ENCODE measurements around the gene BRPF1.
A peak's percentile ranks its signal among the peaks of the same experiment; 100 is the strongest.

Gene BRPF1

DNA sequence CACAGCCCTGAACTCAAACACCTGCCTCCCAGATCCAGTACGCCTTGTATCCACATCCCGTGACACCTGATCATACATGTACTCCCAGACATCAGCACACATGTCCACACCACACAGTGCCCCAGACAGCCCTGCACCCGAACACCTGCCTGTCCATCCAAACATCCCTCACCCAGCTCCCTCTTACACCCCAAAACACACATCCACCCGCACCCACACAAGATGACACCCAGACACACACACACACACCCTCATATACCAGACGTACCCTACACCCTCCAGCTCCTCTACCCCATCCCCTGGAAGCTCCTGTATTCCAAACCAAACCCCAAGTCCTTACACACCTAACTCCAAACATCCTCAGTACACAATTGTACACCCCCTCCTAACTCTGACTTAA, 37.5 kb downstream of the BRPF1 start:
- peak overlapping the region; percentile 65 for H3K27ac ChIP-seq
- no peak for TF ChIP-seq CTCF (IDR thresholded peaks at IDR 0.05)
- no peak for TF ChIP-seq ZFX (IDR thresholded peaks at IDR 0.05; ENCODE audit: borderline replicate concordance)

DNA sequence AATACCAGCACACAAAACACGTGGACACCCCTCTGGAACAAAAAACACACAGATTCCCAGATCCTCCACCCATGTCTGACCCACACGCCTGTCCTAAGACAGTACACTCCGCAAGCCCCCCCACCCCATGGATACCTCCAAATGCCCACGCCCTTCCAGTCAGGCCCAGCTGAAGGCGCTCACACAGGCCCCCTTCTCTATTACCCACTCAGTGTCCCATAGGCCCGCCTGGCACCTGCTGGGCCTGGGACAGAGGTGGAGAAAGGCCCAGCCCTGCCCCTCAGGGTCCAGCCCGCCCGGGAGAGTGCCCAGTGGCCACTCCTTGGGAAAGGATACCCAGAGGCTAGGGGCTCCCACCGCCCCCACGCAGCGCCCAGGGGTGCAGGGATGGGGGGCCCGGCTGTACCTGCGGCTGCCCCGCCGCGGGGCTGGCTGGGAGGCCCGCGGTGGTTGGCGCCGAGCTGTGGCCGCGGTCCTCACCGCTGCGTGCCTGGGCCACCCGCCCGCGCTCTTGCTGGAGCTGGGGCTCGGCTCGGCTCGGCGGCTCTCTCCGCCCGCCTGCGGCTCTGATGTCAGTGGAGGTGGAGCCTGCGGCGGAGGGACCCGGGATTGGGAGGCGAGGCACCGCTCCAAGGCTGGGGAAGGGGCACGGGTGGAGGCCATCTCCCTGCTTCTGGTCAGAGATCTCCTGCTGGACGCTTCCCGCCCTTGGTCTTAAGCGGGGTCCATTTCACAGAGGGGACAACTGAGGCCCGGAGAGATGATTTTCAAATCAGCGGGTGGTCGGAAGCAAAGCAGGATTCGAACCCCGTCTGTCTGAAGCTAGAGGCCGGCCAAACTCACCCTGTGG, 38.1 kb downstream of the BRPF1 start, which contains the start of gene CAMK1:
Gene CAMK1 (minus strand): TSS at position 522 of the 850 bp plus-strand sequence. CDS start 2,198 bp downstream, outside the sequence.
- peak within 1 kb of the TSS; percentile 65 for H3K27ac ChIP-seq
- TF ChIP-seq ZFX (IDR thresholded peaks at IDR 0.05; ENCODE audit: borderline replicate concordance) (no peak), CTCF (IDR thresholded peaks at IDR 0.05) (peak; percentile 15; the same call in 1 of the 2 replicates)

DNA sequence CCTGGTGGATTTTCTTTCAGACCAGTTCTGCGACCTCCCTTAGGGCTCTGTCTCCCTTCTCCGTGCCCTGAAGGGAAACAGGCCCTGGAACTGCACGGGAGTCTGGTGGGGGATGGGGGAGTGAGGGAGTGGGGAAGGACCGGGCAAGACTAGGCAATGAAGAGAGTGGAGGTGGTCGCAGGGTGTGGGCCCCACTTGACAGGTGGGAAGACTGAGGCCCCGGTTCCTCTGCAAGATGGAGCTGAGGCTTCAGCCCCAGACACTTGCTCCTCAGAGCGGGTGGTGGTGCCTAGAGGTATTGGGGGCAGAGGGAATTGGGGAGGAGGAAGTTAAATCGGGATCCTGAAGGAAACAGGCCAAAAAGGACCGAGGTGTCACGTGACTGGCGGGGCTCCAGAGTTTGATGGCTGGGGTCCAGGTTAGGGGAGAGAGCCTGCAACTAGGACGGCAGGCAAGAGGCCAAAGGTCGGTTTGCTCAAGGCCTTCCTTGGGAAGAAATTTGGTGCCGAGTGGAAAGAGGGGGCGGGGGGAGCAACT, 38.8 kb downstream of the BRPF1 start:
- peak overlapping the region; percentile 65 for H3K27ac ChIP-seq

GRCh38 chr3:9771007-9771406, 39.5 kb downstream of the BRPF1 start:
- H3K27ac ChIP-seq, result peak overlapping the region; percentile 65

More for the DNA sequence above, 38.8 kb downstream of the BRPF1 start:
- no peak for TF ChIP-seq ZFX (IDR thresholded peaks at IDR 0.05; ENCODE audit: borderline replicate concordance)
- no peak for TF ChIP-seq CTCF (IDR thresholded peaks at IDR 0.05)

- H3K27ac ChIP-seq, result no peak overlapping the region
- TF ChIP-seq ZFX (IDR thresholded peaks at IDR 0.05; ENCODE audit: borderline replicate concordance) (no peak), CTCF (IDR thresholded peaks at IDR 0.05) (no peak)
Observed at GRCh38 chr3:9776896-9777693, 45.6 kb downstream of the BRPF1 start.

DNA sequence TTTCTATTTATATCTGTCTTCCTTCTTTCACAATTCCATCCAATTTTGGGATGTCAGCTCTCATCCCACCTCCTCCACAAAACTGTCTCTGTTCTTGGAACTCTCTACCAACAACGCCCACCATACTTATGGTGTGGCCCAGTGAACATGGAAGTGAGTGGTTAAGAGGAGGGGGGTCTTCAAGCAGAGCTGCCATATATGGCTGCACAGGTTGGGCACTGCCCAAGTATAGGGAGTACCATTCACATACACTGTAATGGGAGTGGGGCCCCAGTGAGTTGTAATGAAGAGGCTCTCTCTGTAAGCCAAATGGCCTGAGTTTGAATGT, 46.1 kb downstream of the BRPF1 start:
- TF ChIP-seq ZFX (IDR thresholded peaks at IDR 0.05; ENCODE audit: borderline replicate concordance) (no peak), CTCF (IDR thresholded peaks at IDR 0.05) (no peak)

DNA sequence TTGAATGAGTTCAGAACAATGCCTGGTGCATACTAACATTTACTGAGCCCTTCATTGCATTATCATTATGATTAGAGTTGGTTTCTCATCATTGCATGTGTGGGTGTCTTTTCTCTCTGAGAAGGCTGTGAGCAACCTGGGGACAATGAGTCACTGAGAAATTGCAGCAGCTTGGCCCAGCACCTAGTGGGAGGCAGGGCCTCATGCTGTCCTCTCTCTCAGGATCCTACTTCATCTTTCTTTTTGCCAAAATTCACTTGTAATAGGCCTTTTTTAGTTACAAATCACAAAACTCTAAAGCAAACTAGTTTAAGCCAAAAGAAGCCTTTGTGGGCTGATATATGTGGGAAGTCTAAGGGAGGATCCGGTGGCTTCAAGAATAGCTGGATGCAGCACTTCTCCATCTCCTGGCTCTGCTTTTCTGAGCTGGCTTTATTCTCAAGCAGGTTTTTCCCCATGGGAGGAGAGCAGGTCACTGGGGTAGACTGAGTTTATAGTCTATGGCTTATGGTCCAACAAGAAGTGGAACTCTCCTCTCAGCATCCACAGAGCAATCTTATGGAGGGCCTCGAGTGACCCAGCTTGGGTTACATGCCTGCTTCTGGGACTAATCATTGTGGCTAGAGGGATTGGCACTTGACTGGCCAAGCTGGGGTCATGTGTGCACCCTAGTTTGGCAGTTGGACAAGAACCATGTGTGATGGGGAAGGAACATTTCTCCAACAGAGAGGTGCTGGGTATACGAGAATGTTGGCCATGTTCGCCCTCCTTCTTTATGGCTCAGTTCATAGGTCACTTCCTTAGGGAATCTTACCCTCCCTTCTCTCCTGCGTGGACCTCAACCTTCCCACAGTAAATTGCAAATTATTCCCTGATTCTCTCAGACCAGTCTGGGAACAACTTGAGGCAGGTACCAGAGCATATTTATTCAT, 46.9 kb downstream of the BRPF1 start:
- H3K27ac ChIP-seq, result no peak overlapping the region
- TF ChIP-seq CTCF (IDR thresholded peaks at IDR 0.05) (no peak), ZFX (IDR thresholded peaks at IDR 0.05; ENCODE audit: borderline replicate concordance) (no peak)

More for the DNA sequence above, 46.1 kb downstream of the BRPF1 start:
- no peak overlapping the region for H3K27ac ChIP-seq

Data from 22Rv1 (cell line).